HG02763 (cell line): ENCODE results near the gene RAB40C.

ENCODE experiments used
- ATAC-seq: cut with Tn5 transposase; IDR thresholded peaks from one replicate; pipeline ENCODE4 v1.9.1; 2021; ENCODE audit warnings: mild to moderate bottlenecking, moderate library complexity; ENCODE audit not compliant: unreplicated experiment

The RAB40C gene

GRCh38 chr16:666572-666971, 76.7 kb downstream of the RAB40C start:
- ATAC-seq, result no peak

GRCh38 chr16:667113-667779, 77.4 kb downstream of the RAB40C start:
- no peak for ATAC-seq

- peak; percentile 82 for ATAC-seq
Measured at GRCh38 chr16:667780-668518, 78.1 kb downstream of the RAB40C start, which contains the start of gene RHOT2. Gene RHOT2, plus strand, starts transcription at chr16:668132. Its CDS starts 68 bp downstream, at chr16:668200.

DNA sequence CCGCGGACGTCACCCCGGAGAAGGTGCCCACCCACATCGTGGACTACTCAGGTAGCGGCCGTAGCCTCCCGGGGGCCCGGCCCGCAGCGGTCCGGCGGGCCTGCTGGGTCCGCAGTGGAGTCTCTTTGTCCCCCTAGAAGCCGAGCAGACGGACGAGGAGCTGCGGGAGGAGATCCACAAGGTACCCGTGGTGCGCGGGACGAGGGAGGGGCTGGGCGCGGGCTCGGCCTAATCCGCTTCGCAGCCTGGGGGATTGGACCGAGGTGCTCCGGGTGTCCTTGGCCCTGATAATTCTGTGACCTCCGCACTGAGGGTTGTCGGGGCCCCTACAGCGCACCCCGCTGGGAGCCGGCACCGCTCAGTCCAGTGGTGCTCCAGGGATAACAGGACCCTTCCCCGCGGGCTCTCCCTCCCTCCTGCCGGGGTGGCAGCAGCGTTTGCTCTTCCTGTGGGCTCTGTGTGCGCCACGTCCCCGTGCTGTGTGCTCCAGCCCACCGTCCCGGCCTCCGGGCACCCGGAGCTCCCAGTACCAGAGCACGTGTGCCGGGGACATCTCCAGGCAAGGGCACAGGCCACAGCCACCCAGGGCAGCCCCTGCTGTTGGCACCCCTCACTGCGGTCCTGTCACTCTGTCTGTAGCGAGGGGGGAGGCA, 78.8 kb downstream of the RAB40C start:
- ATAC-seq, result no peak

DNA sequence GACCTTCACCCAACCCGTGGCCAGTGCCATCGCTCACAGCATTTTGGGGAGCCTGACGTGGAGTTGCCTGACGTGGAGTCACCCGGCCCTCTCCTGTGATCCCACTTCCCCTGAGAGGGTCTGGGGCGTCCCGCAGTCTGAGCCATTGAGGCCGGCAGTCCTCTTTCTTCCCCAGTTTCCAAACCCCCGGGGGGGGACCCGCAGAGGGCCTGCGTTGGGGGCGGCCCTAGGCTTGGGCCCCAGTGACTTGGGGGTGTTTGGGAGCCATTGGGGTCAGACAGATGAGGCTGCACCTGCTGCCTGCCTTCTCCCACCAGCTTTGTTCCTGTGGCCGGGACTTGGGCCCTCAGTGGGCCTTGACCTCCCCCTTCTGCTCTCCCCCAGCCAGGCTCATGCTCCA, 79.8 kb downstream of the RAB40C start:
- no peak for ATAC-seq

GRCh38 chr16:670485-671352, 80.9 kb downstream of the RAB40C start:
- no peak for ATAC-seq

DNA sequence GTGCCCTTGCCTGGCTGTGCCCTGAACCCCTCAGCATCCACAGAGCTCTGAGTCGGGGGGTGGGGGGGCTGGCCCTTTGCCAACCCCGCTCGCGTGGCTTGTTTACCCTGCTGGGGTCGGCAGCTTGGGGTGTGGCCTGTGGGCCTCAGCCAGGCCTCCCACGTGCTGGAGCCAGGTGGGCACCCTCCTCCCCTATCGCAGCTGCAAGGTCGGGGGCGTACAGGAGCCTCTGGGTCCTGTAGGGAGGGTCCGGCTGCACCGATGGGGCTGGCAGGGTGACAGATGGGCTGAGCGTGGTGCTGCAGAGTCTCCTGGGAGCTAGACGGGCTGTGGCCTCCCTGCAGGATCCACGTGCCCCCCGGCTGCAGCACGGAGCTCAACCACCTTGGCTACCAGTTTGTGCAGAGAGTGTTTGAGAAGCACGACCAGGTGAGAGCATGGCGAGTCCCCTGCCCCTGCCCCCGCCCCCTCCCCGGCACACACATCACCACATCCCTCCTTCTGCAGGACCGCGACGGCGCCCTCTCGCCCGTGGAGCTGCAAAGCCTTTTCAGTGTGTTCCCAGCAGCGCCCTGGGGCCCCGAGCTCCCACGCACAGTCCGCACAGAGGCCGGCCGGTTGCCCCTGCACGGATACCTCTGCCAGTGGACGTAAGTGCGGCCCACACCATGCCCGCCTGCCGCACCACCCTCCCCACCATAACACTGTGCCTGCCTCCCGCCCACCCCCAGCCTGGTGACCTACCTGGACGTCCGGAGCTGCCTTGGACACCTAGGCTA, 81.7 kb downstream of the RAB40C start:
- ATAC-seq, result no peak

DNA sequence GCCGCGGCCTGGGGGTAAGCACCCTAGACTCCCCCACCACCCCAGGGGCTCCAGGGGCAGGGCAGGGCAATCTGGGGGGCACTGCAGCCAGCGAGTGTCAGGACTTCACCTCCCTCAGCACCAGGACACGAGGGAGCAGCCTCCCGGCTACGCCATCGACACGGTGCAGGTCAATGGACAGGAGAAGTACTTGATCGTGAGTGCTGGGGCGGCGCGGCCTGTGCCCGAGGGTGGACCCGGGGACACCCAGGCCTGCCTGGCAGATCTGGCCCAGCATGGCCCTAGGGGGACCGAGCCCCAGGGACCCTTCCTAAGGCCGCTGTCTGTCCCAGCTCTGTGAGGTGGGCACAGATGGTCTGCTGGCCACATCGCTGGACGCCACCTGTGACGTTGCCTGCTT, 82.5 kb downstream of the RAB40C start:
- no peak for ATAC-seq

DNA sequence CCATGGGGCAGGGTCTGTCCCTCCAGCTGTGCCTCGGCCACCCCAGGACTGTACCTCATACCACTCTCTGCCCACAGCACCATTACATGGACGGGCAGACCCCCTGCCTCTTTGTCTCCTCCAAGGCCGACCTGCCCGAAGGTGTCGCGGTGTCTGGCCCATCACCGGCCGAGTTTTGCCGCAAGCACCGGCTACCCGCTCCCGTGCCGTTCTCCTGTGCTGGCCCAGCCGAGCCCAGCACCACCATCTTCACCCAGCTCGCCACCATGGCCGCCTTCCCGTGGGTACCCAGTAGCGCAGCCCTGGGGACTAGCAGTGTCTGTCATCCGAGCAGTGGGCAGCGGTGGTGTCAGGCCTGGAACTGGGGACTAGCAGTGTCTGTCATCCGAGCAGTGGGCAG, 83.0 kb downstream of the RAB40C start:
- no peak for ATAC-seq

- ATAC-seq, result no peak
Measured at GRCh38 chr16:673399-673991, 83.6 kb downstream of the RAB40C start.

- no peak for ATAC-seq
Measured at GRCh38 chr16:674214-674881, 84.5 kb downstream of the RAB40C start.

DNA sequence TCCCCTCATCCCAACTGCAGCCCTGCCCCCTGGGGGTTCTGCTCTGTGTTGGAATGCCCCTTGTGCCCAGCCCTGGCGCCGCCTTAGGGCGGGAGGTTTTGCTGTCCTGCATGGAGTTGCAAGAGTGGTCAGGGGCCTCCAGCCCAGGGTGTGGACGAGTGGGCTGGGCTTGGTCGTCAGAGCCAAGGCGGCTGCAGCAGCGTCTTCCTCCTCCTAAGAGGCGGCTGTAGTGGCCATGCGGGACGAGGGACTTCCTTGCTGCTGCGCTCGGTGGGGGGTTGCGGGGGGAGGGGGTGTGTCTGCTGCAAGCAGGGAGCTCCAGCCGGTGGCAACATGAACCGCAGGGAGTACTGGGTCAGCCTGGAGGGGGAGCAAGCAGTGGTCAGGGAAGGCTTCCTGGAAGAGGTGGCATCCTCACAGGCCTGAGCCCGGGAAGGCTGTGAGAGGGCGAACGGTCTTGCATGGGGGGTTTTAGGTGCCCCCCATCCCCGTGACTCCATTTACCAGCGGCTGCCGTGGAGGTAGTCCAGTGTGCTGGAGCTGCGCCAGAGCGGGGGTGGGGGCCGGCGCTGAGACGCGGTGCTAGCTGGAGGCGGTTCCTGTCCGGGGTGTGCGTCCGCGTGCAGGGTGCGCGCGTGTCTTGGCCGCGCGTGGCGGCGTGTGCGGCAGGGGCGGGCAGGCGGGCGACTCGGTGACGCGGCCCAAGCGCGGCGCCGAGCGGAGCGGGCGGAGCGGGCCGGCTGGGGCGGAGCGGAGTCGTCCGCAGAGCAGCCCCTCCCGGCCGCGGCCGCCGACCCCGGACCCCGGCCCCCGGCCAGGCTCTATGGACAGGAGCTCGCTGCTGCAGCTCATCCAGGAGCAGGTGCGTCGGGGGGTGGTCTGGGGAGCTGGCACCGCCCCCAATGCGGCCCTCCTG, 85.4 kb downstream of the RAB40C start, which contains the start of gene RHBDL1:
Gene RHBDL1, plus strand, starts transcription at position 704 of the 916 bp plus-strand sequence. Its CDS starts 120 bp downstream, at position 824.
- ATAC-seq, result no peak

GRCh38 chr16:675884-676564, 86.2 kb downstream of the RAB40C start:
- no peak for ATAC-seq

DNA sequence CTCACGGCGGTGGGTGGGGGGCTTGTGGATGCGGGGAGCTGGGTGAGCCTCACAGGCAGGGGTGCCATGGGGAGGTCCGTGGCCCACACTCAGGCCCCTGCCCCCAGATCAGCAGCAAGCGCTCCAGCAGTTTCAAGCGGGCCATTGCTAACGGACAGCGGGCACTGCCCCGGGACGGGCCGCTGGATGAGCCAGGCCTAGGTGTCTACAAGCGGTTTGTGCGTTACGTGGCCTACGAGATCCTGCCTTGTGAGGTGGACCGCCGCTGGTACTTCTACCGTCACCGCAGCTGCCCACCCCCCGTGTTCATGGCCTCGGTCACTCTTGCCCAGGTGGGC, 86.7 kb downstream of the RAB40C start:
- no peak for ATAC-seq

DNA sequence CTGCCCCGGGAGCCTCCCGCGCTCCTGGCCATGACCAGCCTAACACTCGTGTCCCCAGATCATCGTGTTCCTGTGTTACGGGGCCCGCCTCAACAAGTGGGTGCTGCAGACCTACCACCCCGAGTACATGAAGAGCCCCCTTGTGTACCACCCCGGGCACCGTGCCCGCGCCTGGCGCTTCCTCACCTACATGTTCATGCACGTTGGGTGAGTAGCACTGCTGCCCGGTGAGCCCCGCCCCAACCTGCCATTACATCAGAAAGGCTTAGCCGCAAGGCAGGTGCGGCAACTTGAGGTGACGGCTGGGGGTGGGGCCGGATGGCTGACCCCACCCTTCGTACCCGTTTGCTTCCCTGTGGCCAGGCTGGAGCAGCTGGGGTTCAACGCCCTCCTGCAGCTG, 87.0 kb downstream of the RAB40C start:
- ATAC-seq, result no peak

GRCh38 chr16:677316-678190, 87.7 kb downstream of the RAB40C start:
- no peak for ATAC-seq
